Endothelial cell of umbilical vein (primary cell): ENCODE results near the gene TRAK1. TPM values are rescaled to one million over a fixed set of nuclear protein-coding genes. Genes with fewer than 3 reads are reported as not detected.

Experiments used
- BruUV-seq: library from RNA; stranded (reverse); fragments of 400-500 nt; replicated peaks from 2 replicates; lab custom pipeline; 2021; lab: Mats Ljungman, UMichigan
- CTCF ChIA-PET: fragments of 300-600, 350-600 bp; sonication (Branson Sonifier 250); formaldehyde crosslinking; loops from one replicate; lab custom pipeline; 2021; ENCODE audit warnings: antibody characterized with exemption, inconsistent platforms; lab: Charles Lee
- POLR2A ChIA-PET: fragments of 300-600, 350-600 bp; sonication (Branson Sonifier 250); formaldehyde crosslinking; loops from one replicate; lab custom pipeline; 2021; ENCODE audit warnings: antibody characterized with exemption, inconsistent platforms; lab: Charles Lee
- DNase-seq: peaks from one replicate; pipeline ENCODE4 v3.0.0-alpha.2; 2011; ENCODE audit warnings: low read depth, low spot score
- FAIRE-seq: peaks from 2 replicates; lab custom pipeline; 2011; peaks lifted over from hg19 to GRCh38; lab: Jason Lieb, UNC
- H2AFZ ChIP-seq: 2 replicates; pipeline ENCODE4 v1.6.0; 2012; ENCODE audit warnings: low read depth, low read length, control low read depth, inconsistent platforms
- H3K27ac ChIP-seq: 2 replicates; pipeline ENCODE4 v1.5.1; 2011; ENCODE audit warnings: low read depth, mild to moderate bottlenecking, control low read depth, low read length, moderate library complexity; ENCODE audit not compliant: insufficient read depth
- H3K27me3 ChIP-seq, 2 experiments: 2 replicates each; pipeline versions ENCODE4 v1.6.0 to v1.6.1; 2011; ENCODE audit warnings: low read length in 2 of 2, mixed read lengths in 1 of 2; ENCODE audit not compliant: control insufficient read depth in 2 of 2, insufficient read depth in 2 of 2
- H3K36me3 ChIP-seq, 2 experiments: 2 replicates in 1 of 2; 3 replicates in 1 of 2; pipeline ENCODE4 v1.5.1; 2011; ENCODE audit warnings: low read length in 2 of 2, mild to moderate bottlenecking in 1 of 2, moderate library complexity in 1 of 2; ENCODE audit not compliant: control insufficient read depth in 2 of 2, insufficient read depth in 2 of 2; ENCODE audit errors: extremely low read depth in 1 of 2
- H3K4me1 ChIP-seq: 3 replicates; pipeline ENCODE4 v1.5.1; 2011; ENCODE audit warnings: mild to moderate bottlenecking, low read length; ENCODE audit not compliant: control insufficient read depth, insufficient read depth; ENCODE audit errors: extremely low read depth
- H3K4me2 ChIP-seq: 2 replicates; pipeline ENCODE4 v1.6.1; 2011; ENCODE audit warnings: low read length, control low read depth, mixed read lengths; ENCODE audit not compliant: insufficient read depth
- H3K4me3 ChIP-seq, 3 experiments: fragments of 200-600 bp in 1 of 3; sonication (generic), shearing (Covaris generic) in 1 of 3; replicated peaks in 1 of 3; 2 replicates each; pipeline ENCODE4 v1.5.1; 2011 to 2016; ENCODE audit warnings: control low read depth in 3 of 3, low read length in 3 of 3, mild to moderate bottlenecking in 2 of 3, inconsistent platforms in 1 of 3, low read depth in 1 of 3, moderate library complexity in 1 of 3; ENCODE audit not compliant: insufficient read depth in 1 of 3
- H3K79me2 ChIP-seq: 2 replicates; pipeline ENCODE4 v1.6.0; 2012; ENCODE audit warnings: low read length, inconsistent platforms; ENCODE audit not compliant: control insufficient read depth, insufficient read depth
- H3K9ac ChIP-seq: replicated peaks from 2 replicates; pipeline ENCODE3; 2011; ENCODE audit warnings: low read length, control low read depth; ENCODE audit not compliant: insufficient read depth; ENCODE audit errors: extremely low read depth
- H3K9me1 ChIP-seq: replicated peaks from 3 replicates; pipeline ENCODE4 v1.6.0; 2011; ENCODE audit warnings: mild to moderate bottlenecking, low read length; ENCODE audit not compliant: control insufficient read depth, insufficient read depth; ENCODE audit errors: extremely low read depth
- H3K9me3 ChIP-seq: replicated peaks from 2 replicates; pipeline ENCODE4 v1.5.1; 2012; ENCODE audit warnings: low read length, inconsistent platforms; ENCODE audit not compliant: control insufficient read depth, insufficient read depth
- H4K20me1 ChIP-seq: replicated peaks from 2 replicates; pipeline ENCODE3; 2011; ENCODE audit warnings: mild to moderate bottlenecking, low read length; ENCODE audit not compliant: control insufficient read depth, insufficient read depth; ENCODE audit errors: extremely low read depth
- EZH2 ChIP-seq: IDR thresholded peaks from 2 replicates; pipeline ENCODE4 v1.6.1; 2012; ENCODE audit warnings: borderline replicate concordance, low read depth, mild to moderate bottlenecking, moderate library complexity, low read length, inconsistent platforms; ENCODE audit not compliant: severe bottlenecking
- GATA2 ChIP-seq: IDR thresholded peaks from 2 replicates; pipeline ENCODE4 v1.7.0; 2011; ENCODE audit warnings: low read depth, mild to moderate bottlenecking, moderate library complexity, mixed read lengths, low read length; ENCODE audit not compliant: insufficient read length, insufficient read depth
- JUN ChIP-seq: IDR thresholded peaks from 2 replicates; pipeline ENCODE4 v1.6.1; 2011; ENCODE audit warnings: borderline replicate concordance, low read depth; ENCODE audit not compliant: insufficient read length, insufficient read depth
- MYC ChIP-seq: IDR thresholded peaks from one replicate; pipeline ENCODE4 v1.6.1; 2011; ENCODE audit warnings: mild to moderate bottlenecking, low read depth, low read length
- dilution Hi-C: fragments of 300-500 bp; cut with MboI; formaldehyde crosslinking; loops from one replicate; pipeline ENCODE4 v1.15.0; 2019; ENCODE audit warnings: low sequenced_read_pairs; ENCODE audit not compliant: extremely low pct_ligation_motif_present
- intact Hi-C: fragments of 100-400 bp; cut with micrococcal nuclease; formaldehyde crosslinking; loops from one replicate; pipeline ENCODE4 v1.10.0; 2022
- polyA plus RNA-seq, 4 experiments: library from polyadenylated mRNA; depleted of rRNA in 3 of 4; stranded (reverse) in 3 of 4; unstranded in 1 of 4; fragments of >200 nt; gene quantifications; 2 replicates each; pipeline versions ENCODE4 v1.2.1 to v1.2.3, GENCODE V29; 2011 to 2012; ENCODE audit warnings: missing spikeins in 1 of 4
- total RNA-seq: library from RNA; stranded (reverse); gene quantifications from 2 replicates; pipeline ENCODE4 v1.2.3, GENCODE V29; 2021
- TF ChIP-seq, protein P1 (sequence below), 2 donors: IDR thresholded peaks; 1 replicate in 1 of 2; 2 replicates in 1 of 2; pipeline ENCODE4 v1.5.1; 2011; ENCODE audit warnings: low read length in 2 of 2, mild to moderate bottlenecking in 2 of 2, moderate library complexity in 2 of 2, control low read depth in 1 of 2, inconsistent platforms in 1 of 2, low read depth in 1 of 2; ENCODE audit not compliant: insufficient read depth in 1 of 2; ENCODE audit errors: extremely low read depth in 1 of 2
- TF ChIP-seq, protein P2 (sequence below): IDR thresholded peaks from 2 replicates; pipeline ENCODE4 v1.6.1; 2011; ENCODE audit not compliant: insufficient read depth, insufficient read length

The TRAK1 gene
- total and polyA plus RNA-seq, 2 donors (not counting 3 experiments of a cell fraction or from before 2014, with no cell fraction given): 38.5 to 59.6 TPM

DNA sequence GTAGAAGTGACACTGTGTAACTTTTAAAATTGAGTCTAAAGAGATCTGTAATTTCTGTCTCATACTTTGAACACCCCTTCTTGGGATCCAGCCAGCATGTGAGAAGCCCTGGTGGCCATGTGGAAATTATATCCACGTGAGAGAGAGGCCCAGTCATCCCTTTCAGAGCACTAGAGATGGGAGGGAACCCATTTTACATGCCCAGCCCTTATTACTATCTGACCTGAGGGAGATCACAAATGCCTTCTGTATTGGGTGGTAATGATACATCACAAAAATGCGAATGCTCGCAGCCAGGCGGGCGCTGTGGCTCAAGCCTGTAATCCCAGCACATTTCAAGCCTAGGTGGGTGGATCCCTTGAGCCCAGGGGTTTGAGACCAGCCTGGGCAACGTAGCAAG, 27.3 kb upstream of the TRAK1 start:
- FAIRE-seq (no peak), DNase-seq (no peak)
- Histone ChIP-seq H4K20me1 (no peaks in the 10 kb centered on the region), H3K9ac (no peak overlapping the region), H3K4me1 (peaks cover 40% of the 10 kb centered on the region), H3K4me3 (no peak overlapping the region), H3K4me2 (no peak overlapping the region), H3K79me2 (peaks cover 21% of the 10 kb centered on the region), H3K9me3 (no peaks in the 10 kb centered on the region), H3K27me3 (no peaks in the 10 kb centered on the region), H3K27ac (peak overlapping the region; percentile 80), H2AFZ (no peak overlapping the region), H3K36me3 (no peaks in the 10 kb centered on the region), H3K9me1 (no peaks in the 10 kb centered on the region)
- ChIA-PET CTCF (interaction anchor here (0.7 to 1.4 kb wide), 3 partner anchors 35 to 127 kb away, joined by 3 to 4 read pairs (median 4); no protein-coding TSS in a partner anchor), POLR2A (no interaction called here)
- intact Hi-C loops (loop anchor here (2.0 to 5.0 kb wide), 2 partner anchors 33 to 39 kb away; no protein-coding TSS in a partner anchor), dilution Hi-C loops (no loop called here)
- BruUV-seq: no TSS peak
- TF ChIP-seq GATA2 (no peak), EZH2 (no peak), MYC (no peak), JUN (no peak)
- TF ChIP-seq, protein P1, sequence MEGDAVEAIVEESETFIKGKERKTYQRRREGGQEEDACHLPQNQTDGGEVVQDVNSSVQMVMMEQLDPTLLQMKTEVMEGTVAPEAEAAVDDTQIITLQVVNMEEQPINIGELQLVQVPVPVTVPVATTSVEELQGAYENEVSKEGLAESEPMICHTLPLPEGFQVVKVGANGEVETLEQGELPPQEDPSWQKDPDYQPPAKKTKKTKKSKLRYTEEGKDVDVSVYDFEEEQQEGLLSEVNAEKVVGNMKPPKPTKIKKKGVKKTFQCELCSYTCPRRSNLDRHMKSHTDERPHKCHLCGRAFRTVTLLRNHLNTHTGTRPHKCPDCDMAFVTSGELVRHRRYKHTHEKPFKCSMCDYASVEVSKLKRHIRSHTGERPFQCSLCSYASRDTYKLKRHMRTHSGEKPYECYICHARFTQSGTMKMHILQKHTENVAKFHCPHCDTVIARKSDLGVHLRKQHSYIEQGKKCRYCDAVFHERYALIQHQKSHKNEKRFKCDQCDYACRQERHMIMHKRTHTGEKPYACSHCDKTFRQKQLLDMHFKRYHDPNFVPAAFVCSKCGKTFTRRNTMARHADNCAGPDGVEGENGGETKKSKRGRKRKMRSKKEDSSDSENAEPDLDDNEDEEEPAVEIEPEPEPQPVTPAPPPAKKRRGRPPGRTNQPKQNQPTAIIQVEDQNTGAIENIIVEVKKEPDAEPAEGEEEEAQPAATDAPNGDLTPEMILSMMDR (IDR thresholded peaks at IDR 0.05; ENCODE audit: extremely low read depth in 1 of 2, insufficient read depth in 1 of 2, low read depth in 1 of 2, low read length in 2 of 2): no peak
- TF ChIP-seq, protein P2, sequence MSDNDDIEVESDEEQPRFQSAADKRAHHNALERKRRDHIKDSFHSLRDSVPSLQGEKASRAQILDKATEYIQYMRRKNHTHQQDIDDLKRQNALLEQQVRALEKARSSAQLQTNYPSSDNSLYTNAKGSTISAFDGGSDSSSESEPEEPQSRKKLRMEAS: no peak
